DND-41 (cell line): ENCODE results near the gene SHC2.

ENCODE experiments used
- EZH2 ChIP-seq: IDR thresholded peaks from 3 replicates; pipeline ENCODE4 v1.6.1; 2012; ENCODE audit warnings: borderline replicate concordance, low read depth, mild to moderate bottlenecking, moderate library complexity, low read length, inconsistent platforms; ENCODE audit not compliant: severe bottlenecking
- TF ChIP-seq, protein P1 (sequence below): IDR thresholded peaks from 2 replicates; pipeline ENCODE4 v1.5.1; 2012; ENCODE audit warnings: borderline replicate concordance, low read length, moderate library complexity, mild to moderate bottlenecking; ENCODE audit not compliant: poor library complexity, severe bottlenecking; ENCODE audit errors: extremely low read depth

DNA sequence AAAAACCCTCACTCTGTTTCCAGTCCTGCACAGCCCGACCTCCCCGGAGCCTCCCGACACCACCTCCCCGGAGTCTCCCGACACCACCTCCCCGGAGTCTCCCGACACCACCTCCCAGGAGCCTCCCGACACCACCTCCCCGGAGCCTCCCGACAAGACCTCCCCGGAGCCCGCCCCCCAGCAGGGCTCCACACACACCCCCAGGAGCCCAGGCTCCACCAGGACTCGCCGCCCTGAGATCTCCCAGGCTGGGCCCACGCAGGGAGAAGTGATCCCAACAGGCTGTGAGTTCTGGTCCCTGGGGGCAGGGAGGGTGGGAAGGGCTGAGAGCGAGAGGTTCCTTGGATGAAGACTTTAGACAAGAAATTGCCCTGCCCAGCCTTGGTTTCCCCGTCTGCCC is 40.8 kb upstream of the SHC2 start:
- TF ChIP-seq, protein P1, sequence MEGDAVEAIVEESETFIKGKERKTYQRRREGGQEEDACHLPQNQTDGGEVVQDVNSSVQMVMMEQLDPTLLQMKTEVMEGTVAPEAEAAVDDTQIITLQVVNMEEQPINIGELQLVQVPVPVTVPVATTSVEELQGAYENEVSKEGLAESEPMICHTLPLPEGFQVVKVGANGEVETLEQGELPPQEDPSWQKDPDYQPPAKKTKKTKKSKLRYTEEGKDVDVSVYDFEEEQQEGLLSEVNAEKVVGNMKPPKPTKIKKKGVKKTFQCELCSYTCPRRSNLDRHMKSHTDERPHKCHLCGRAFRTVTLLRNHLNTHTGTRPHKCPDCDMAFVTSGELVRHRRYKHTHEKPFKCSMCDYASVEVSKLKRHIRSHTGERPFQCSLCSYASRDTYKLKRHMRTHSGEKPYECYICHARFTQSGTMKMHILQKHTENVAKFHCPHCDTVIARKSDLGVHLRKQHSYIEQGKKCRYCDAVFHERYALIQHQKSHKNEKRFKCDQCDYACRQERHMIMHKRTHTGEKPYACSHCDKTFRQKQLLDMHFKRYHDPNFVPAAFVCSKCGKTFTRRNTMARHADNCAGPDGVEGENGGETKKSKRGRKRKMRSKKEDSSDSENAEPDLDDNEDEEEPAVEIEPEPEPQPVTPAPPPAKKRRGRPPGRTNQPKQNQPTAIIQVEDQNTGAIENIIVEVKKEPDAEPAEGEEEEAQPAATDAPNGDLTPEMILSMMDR, result no peak
- no peak for TF ChIP-seq EZH2
